Astrocyte of the cerebellum (primary cell): ENCODE measurements around the gene CLCN7.

Experiments used
- DNase-seq: peaks from one replicate; pipeline ENCODE4 v3.0.0-alpha.2; 2011; ENCODE audit warnings: low read depth
- H3K4me3 ChIP-seq: 2 replicates; pipeline ENCODE4 v1.5.1; 2011; ENCODE audit warnings: mild to moderate bottlenecking, low read depth, low read length, moderate library complexity
- in situ Hi-C: cut with HindIII; loops from 2 replicates; pipeline ENCODE4 v1.10.0; 2017; ENCODE audit warnings: low sequenced_read_pairs
- TF ChIP-seq, protein P1 (sequence below): IDR thresholded peaks from 2 replicates; pipeline ENCODE4 v1.5.1; 2012; ENCODE audit warnings: low read length, low read depth, moderate library complexity, mild to moderate bottlenecking; ENCODE audit errors: missing control alignments

The CLCN7 gene

DNA sequence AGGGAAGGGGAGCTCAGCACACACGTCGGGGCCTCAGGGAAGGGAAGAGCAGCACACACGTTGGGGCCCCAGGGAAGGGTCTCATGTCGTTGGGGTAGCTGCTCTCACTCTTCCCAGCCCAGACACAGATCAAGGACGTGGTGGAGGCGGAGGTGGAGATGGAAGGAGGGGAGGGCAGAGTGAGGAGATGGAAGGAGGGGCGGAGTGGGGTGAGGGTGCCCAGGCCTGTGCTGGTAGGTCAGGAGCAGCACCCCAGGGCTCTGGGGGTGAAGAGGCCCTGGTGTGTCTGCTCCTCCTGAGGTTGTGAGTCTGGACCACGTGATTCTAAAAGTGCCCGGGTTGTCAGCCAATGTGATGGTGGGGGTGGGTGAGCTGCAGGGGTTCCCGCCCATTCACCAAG lies 14.9 kb downstream of the CLCN7 start:
- TF ChIP-seq, protein P1, sequence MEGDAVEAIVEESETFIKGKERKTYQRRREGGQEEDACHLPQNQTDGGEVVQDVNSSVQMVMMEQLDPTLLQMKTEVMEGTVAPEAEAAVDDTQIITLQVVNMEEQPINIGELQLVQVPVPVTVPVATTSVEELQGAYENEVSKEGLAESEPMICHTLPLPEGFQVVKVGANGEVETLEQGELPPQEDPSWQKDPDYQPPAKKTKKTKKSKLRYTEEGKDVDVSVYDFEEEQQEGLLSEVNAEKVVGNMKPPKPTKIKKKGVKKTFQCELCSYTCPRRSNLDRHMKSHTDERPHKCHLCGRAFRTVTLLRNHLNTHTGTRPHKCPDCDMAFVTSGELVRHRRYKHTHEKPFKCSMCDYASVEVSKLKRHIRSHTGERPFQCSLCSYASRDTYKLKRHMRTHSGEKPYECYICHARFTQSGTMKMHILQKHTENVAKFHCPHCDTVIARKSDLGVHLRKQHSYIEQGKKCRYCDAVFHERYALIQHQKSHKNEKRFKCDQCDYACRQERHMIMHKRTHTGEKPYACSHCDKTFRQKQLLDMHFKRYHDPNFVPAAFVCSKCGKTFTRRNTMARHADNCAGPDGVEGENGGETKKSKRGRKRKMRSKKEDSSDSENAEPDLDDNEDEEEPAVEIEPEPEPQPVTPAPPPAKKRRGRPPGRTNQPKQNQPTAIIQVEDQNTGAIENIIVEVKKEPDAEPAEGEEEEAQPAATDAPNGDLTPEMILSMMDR, result no peak
- H3K4me3 ChIP-seq, result no peak overlapping the region
- in situ Hi-C loops, result no loop called here
- DNase-seq, result no peak

DNA sequence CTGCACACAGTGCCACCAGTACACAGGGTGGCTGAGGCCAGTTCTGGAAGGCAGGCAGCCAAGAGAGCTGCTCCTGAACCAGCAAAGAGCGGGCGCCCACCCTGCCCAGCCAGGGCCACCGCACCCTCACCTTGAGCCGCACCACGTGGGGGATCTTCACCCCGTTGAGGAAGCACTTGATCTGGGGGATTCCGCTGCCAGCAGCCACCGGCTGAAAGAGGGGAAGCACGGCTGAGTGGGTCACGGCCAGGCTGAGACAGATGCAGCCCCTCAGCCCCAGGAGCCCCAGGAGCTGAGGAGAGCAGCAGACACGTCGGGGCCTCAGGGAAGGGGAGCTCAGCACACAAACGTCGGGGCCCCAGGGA lies 15.9 kb downstream of the CLCN7 start:
- DNase-seq, result no peak
- in situ Hi-C loops, result no loop called here
- TF ChIP-seq, protein P1, result no peak
- H3K4me3 ChIP-seq, result no peak overlapping the region

DNA sequence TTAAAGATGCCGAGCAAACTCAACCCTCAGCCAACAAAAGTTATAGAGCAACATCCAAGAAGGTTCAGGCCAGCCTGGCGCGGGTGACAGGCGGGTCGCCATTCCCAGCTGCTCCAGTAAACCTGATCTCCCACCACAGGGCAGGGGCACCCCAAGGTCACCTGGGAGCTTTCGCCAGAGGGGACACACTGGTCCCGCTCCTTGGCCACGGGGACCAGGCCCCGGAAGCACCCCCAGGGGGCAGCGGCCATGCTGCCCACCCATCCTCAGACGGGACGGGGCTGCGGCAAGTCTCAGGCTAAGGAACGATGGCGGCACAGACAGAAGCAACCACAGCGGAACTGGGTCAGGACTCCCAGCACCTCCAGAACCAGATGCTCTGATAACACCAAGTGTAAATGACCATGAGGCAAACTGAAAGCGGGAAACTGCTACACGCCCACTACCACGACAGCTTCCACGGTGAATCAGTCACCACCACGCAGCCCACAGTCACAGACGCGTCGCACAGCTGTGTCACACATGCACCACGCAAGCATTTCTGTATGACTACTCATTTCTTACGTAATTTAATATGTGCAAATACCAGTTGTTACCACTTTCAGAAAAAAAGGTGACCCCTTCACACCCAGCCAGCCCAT lies 16.4 kb downstream of the CLCN7 start:
- in situ Hi-C loops, result no loop called here
- no peak overlapping the region for H3K4me3 ChIP-seq
- TF ChIP-seq, protein P1, result no peak
- DNase-seq, result no peak

- H3K4me3 ChIP-seq, result no peak overlapping the region
- in situ Hi-C loops, result no loop called here
- DNase-seq, result no peak
- TF ChIP-seq, protein P1, result no peak
Observed at GRCh38 chr16:1457489-1458245, 17.2 kb downstream of the CLCN7 start.

GRCh38 chr16:1456951-1457350 lies 17.9 kb downstream of the CLCN7 start:
- in situ Hi-C loops, result no loop called here
- TF ChIP-seq, protein P1, result no peak
- H3K4me3 ChIP-seq, result no peak overlapping the region

DNA sequence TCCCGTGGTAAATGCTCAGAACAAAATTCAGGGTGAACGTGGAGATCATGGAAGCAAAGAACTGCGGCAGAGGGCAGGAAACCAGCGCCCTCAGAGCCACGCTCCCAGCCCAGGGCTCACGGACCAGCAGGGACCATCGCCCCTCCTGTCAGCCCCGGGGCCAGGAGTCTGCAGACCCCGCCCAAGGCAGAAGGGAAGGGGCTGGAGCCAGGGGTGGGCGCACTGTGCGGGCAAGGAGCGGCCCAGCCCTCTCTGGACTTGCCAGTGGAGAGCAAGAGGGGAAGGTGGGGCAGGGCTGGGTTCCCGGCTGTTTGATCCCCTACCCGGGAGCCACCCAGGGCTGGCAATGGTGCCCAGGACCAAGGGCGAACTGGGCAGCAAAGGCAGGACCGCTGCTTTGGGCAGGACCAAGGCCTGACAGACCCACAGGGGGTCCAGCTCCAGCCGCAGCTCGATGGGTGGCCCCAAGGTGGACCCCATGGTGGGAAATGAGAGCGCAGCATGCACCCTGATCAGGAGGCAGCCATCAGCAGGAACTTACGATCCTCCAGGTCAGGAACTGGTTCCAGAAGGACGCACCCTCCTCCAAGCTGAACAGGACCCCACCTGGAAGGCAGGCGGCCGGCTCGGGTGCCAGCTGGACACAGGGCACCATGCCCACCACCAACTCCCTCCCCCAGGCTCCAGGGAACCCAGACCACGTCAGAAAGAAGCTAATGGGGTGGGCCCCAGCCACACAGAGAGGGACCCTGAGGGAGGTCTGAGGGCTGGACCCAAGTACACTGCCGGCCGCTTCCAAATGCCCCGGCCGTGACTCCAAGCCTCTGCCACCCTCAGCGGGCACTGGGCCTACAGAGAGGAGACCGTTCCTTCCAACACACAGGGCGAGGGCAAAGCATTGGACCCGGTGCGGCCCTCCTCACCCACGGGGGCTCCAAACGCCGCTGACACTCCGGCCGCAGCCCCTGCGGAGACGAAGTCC lies 19.3 kb downstream of the CLCN7 start:
- in situ Hi-C loops, result no loop called here
- DNase-seq, result no peak
- TF ChIP-seq, protein P1, result no peak
- H3K4me3 ChIP-seq, result no peak overlapping the region

More at GRCh38 chr16:1456951-1457350, 17.9 kb downstream of the CLCN7 start:
- DNase-seq, result no peak
